ENCODE measurements around the gene CTXN3. TPM values are rescaled to one million over a fixed set of nuclear protein-coding genes. Genes with fewer than 3 reads are reported as not detected.

Gene CTXN3
- total and polyA plus RNA-seq, 4 donors: not detected

DNA sequence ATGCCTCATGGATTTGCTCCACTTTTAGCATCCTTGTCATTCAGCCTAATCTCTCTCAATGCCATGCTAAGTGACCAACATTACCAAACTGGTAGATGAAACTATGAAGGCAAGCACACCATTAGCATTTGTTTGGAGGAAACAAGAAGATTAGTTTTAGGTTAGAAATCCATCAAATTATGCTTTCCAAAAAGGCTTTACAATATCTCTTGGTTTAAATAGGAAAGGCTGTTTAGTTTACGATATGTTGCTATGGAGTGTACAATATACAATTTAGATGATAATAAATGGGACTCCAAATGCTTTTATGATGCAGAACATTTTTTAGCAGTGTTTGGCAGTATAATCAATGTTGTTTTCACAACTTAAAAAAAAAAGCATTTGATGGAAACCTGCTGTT, 47.8 kb upstream of the CTXN3 start:
- DNase-seq (peak in 2 of 3 donors; percentile 48 to 49), ATAC-seq (ENCODE audit: insufficient read depth, low FRiP score) (no peak)
- H3K27me3 ChIP-seq (ENCODE audit: control insufficient read depth in 3 of 3, insufficient read depth in 3 of 3, low read length in 2 of 3): no peaks in the 10 kb centered on the region
- peaks cover 0 to 25% (median 3%) of the 10 kb centered on the region in 5 donors for H3K4me1 ChIP-seq (ENCODE audit: control insufficient read depth in 5 of 5, insufficient read depth in 5 of 5, low read length in 5 of 5)
- no peak overlapping the region for H3K4me3 ChIP-seq
- 85 to 92% methylated on average over 1 of the region's 1 CpG for WGBS, 2 donors
- H3K36me3 ChIP-seq (ENCODE audit: control insufficient read depth in 4 of 4, insufficient read depth in 4 of 4, low read length in 4 of 4): no peaks in the 10 kb centered on the region
- H3K27ac ChIP-seq (ENCODE audit: low read depth in 1 of 2, low read length in 1 of 2): no peak overlapping the region
- TF ChIP-seq, protein P1, sequence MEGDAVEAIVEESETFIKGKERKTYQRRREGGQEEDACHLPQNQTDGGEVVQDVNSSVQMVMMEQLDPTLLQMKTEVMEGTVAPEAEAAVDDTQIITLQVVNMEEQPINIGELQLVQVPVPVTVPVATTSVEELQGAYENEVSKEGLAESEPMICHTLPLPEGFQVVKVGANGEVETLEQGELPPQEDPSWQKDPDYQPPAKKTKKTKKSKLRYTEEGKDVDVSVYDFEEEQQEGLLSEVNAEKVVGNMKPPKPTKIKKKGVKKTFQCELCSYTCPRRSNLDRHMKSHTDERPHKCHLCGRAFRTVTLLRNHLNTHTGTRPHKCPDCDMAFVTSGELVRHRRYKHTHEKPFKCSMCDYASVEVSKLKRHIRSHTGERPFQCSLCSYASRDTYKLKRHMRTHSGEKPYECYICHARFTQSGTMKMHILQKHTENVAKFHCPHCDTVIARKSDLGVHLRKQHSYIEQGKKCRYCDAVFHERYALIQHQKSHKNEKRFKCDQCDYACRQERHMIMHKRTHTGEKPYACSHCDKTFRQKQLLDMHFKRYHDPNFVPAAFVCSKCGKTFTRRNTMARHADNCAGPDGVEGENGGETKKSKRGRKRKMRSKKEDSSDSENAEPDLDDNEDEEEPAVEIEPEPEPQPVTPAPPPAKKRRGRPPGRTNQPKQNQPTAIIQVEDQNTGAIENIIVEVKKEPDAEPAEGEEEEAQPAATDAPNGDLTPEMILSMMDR (IDR thresholded peaks at IDR 0.05; ENCODE audit: control extremely low read depth, extremely low read depth): no peak
- H3K9me3 ChIP-seq (ENCODE audit: control insufficient read depth in 4 of 4, insufficient read depth in 3 of 4, low read length in 3 of 4): peaks cover 0 to 2% (median 0%) of the 10 kb centered on the region in 4 donors
- H3K9ac ChIP-seq (ENCODE audit: insufficient read depth in 1 of 2, low read length in 2 of 2): no peak overlapping the region

DNA sequence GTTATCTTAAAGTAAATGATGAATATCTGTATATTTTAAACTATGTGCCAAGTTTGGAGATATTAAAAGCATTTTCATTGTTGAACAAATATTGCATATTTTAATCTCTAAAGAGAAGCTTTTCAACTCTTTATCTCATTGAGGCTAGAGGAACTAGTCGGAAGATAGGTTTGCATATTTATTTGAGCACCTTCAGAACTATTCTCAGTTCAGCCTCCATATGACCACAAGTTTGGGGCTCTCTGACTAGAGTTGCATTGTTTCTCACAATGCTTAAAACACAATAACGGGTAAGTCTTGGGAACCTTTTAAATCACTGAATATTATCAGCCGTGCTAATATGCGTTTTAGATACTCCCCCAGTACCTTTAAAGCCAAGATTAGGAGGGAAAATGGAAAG, 47.3 kb upstream of the CTXN3 start:
- Histone ChIP-seq H3K9ac (ENCODE audit: insufficient read depth in 1 of 2, low read length in 2 of 2) (no peak overlapping the region), H3K36me3 (ENCODE audit: control insufficient read depth in 4 of 4, insufficient read depth in 4 of 4, low read length in 4 of 4) (no peaks in the 10 kb centered on the region), H3K4me1 (ENCODE audit: control insufficient read depth in 5 of 5, insufficient read depth in 5 of 5, low read length in 5 of 5) (peaks cover 0 to 25% (median 3%) of the 10 kb centered on the region in 5 donors), H3K9me3 (ENCODE audit: control insufficient read depth in 4 of 4, insufficient read depth in 3 of 4, low read length in 3 of 4) (peaks cover 0 to 2% (median 0%) of the 10 kb centered on the region in 4 donors), H3K27ac (ENCODE audit: low read depth in 1 of 2, low read length in 1 of 2) (no peak overlapping the region), H3K27me3 (ENCODE audit: control insufficient read depth in 3 of 3, insufficient read depth in 3 of 3, low read length in 2 of 3) (no peaks in the 10 kb centered on the region), H3K4me3 (no peak overlapping the region)
- 92 to 94% methylated on average over 4 of the region's 4 CpGs for WGBS, 2 donors
- ATAC-seq (ENCODE audit: insufficient read depth, low FRiP score) (no peak), DNase-seq (no peak)
- TF ChIP-seq, protein P1 (IDR thresholded peaks at IDR 0.05; ENCODE audit: control extremely low read depth, extremely low read depth): no peak

DNA sequence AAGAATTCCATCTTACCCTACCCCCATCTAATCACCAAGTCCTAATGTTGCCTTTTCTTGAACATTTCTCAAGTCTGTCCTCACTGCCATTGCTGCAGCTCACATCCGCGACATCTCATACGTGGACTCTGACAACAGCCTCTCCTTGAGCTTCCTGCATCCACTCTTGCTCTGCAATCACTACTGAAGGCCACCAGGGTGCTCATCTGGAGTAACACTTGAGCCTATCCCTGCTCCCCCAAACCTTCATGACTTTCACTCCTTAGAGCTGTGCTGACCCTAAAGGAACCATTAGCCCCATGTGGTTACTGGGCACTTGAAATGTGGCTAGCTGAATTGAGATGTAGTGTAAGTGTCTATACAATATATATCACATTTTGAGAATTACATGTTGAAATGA, 46.4 kb upstream of the CTXN3 start:
- Histone ChIP-seq H3K27ac (ENCODE audit: low read depth in 1 of 2, low read length in 1 of 2) (no peak overlapping the region), H3K4me1 (ENCODE audit: control insufficient read depth in 5 of 5, insufficient read depth in 5 of 5, low read length in 5 of 5) (peaks cover 0 to 25% (median 3%) of the 10 kb centered on the region in 5 donors), H3K27me3 (ENCODE audit: control insufficient read depth in 3 of 3, insufficient read depth in 3 of 3, low read length in 2 of 3) (no peaks in the 10 kb centered on the region), H3K9me3 (ENCODE audit: control insufficient read depth in 4 of 4, insufficient read depth in 3 of 4, low read length in 3 of 4) (no peaks in the 10 kb centered on the region), H3K9ac (ENCODE audit: insufficient read depth in 1 of 2, low read length in 2 of 2) (no peak overlapping the region), H3K4me3 (no peak overlapping the region), H3K36me3 (ENCODE audit: control insufficient read depth in 4 of 4, insufficient read depth in 4 of 4, low read length in 4 of 4) (no peaks in the 10 kb centered on the region)
- TF ChIP-seq, protein P1 (IDR thresholded peaks at IDR 0.05; ENCODE audit: control extremely low read depth, extremely low read depth): no peak
- 96 to 98% methylated on average over 3 of the region's 3 CpGs for WGBS, 2 donors
- no peak for ATAC-seq (ENCODE audit: insufficient read depth, low FRiP score)
- no peak for DNase-seq

Data from lung (tissue), 12 donors.